Subcutaneous abdominal adipose tissue (tissue), 5 donors: ENCODE data around the gene AFDN.
A peak's percentile ranks its signal among the peaks of the same experiment; 100 is the strongest.

ENCODE experiments used
- H3K27ac ChIP-seq: one replicate; pipeline ENCODE4 v1.7.0; 2013; ENCODE audit warnings: low read depth, mild to moderate bottlenecking, inconsistent platforms, low read length, moderate library complexity
- H3K27me3 ChIP-seq, 5 donors: one replicate each; pipeline ENCODE4 v1.7.0; 2013; ENCODE audit warnings: low read length in 5 of 5, inconsistent platforms in 1 of 5; ENCODE audit not compliant: control insufficient read depth in 5 of 5, insufficient read depth in 4 of 5
- H3K36me3 ChIP-seq, 5 donors: one replicate each; pipeline ENCODE4 v1.7.0; 2013; ENCODE audit warnings: low read length in 5 of 5; ENCODE audit not compliant: control insufficient read depth in 5 of 5, insufficient read depth in 5 of 5
- H3K4me1 ChIP-seq, 5 donors: one replicate each; pipeline ENCODE4 v1.7.0; 2013; ENCODE audit warnings: low read length in 5 of 5, mild to moderate bottlenecking in 3 of 5, moderate library complexity in 1 of 5; ENCODE audit not compliant: control insufficient read depth in 5 of 5, insufficient read depth in 5 of 5
- H3K4me3 ChIP-seq, 5 donors: one replicate each; pipeline ENCODE4 v1.7.0; 2013; ENCODE audit warnings: low read length in 5 of 5, low read depth in 1 of 5
- H3K9ac ChIP-seq, 5 donors: one replicate each; pipeline ENCODE4 v1.7.0; 2013; ENCODE audit warnings: low read length in 5 of 5, mild to moderate bottlenecking in 4 of 5, moderate library complexity in 3 of 5
- H3K9me3 ChIP-seq, 5 donors: one replicate each; pipeline ENCODE4 v1.7.0; 2013; ENCODE audit warnings: low read length in 5 of 5; ENCODE audit not compliant: control insufficient read depth in 5 of 5
- donor health status: healthy.
- donor health status: healthy.
- donor health status: healthy.
- donor health status: healthy.
- donor health status: healthy.

The AFDN gene, protein sequence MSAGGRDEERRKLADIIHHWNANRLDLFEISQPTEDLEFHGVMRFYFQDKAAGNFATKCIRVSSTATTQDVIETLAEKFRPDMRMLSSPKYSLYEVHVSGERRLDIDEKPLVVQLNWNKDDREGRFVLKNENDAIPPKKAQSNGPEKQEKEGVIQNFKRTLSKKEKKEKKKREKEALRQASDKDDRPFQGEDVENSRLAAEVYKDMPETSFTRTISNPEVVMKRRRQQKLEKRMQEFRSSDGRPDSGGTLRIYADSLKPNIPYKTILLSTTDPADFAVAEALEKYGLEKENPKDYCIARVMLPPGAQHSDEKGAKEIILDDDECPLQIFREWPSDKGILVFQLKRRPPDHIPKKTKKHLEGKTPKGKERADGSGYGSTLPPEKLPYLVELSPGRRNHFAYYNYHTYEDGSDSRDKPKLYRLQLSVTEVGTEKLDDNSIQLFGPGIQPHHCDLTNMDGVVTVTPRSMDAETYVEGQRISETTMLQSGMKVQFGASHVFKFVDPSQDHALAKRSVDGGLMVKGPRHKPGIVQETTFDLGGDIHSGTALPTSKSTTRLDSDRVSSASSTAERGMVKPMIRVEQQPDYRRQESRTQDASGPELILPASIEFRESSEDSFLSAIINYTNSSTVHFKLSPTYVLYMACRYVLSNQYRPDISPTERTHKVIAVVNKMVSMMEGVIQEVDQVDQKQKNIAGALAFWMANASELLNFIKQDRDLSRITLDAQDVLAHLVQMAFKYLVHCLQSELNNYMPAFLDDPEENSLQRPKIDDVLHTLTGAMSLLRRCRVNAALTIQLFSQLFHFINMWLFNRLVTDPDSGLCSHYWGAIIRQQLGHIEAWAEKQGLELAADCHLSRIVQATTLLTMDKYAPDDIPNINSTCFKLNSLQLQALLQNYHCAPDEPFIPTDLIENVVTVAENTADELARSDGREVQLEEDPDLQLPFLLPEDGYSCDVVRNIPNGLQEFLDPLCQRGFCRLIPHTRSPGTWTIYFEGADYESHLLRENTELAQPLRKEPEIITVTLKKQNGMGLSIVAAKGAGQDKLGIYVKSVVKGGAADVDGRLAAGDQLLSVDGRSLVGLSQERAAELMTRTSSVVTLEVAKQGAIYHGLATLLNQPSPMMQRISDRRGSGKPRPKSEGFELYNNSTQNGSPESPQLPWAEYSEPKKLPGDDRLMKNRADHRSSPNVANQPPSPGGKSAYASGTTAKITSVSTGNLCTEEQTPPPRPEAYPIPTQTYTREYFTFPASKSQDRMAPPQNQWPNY (N-terminal part only)

DNA sequence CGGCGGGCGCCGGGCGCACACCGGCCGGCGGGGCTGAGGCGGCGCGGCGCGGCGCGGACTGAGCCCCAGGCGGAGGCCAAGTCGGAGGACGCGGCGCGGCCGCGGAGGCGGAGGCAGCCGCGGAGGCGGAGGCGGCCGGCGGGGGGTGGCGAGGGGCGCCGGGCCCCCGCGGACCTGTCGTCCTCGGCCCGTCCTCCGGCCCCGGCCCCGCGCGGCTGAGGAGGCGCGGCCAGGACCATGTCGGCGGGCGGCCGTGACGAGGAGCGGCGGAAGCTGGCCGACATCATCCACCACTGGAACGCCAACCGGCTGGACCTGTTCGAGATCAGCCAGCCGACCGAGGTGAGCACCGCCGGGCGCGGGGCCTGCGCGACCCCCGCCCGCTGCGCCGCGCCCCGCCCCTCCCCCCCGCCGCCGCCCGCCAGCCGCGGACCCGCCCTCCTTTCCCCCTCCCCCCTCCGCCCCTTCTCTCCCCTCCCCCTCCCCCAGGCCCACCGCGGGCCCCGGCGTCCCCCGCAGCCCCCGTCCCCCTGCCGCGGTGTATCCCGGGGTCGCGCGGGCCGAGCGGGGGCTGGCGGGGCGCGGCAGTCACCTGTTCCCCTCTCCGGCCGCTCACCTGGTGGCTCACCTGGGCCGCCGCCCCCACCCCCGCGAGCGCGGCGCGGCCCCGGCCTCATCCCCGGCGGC lies at the start of gene AFDN:
Gene AFDN (plus strand): TSS at position 16 of the 687 bp plus-strand sequence. CDS start 222 bp downstream, at position 238.
- Histone ChIP-seq H3K4me3 (peak within 1 kb of the TSS; percentile 77 to 91 (median 82)), H3K9me3 (no peaks in the 10 kb centered on the region), H3K27me3 (peaks cover 0 to 2% (median 0%) of the 10 kb centered on the region in 5 donors), H3K4me1 (peaks cover 0 to 28% (median 25%) of the 10 kb centered on the region in 5 donors), H3K9ac (peak within 1 kb of the TSS; percentile 43 to 77 (median 62)), H3K36me3 (no peaks in the 10 kb centered on the region), H3K27ac (peak within 1 kb of the TSS; percentile 81)

DNA sequence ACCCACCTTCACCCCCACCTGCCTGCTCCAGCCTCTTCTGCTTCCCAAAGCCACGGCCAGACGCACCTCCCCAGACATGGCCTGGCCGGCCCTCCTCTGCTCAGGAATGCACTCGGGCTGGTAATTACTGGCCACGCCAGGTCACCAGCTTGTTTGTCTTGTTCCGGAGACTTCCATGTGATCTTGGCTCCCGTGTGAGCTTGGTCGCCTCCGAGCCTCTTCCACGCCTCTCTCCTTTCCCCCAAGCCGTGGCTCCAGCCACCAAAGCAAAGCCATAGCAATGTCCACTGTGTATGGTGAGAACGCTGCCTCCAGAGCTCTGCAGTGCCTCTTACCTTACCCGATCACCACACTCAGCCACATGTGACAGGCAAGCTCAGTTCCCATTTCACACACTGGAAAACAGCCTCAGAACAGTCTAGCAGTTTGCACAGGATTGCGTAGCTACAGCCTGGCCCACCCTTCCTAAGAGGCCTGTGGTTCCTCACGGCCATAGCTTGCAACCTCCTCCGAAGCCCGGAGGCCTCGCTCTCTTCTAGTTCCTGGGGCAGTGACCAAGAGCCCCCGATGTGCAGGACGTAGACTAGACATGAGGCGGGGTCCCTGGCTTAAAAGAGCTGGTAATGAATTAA lies 48.1 kb upstream of the AFDN start:
- Histone ChIP-seq H3K27ac (no peak overlapping the region), H3K4me1 (no peaks in the 10 kb centered on the region), H3K9ac (no peak overlapping the region), H3K27me3 (peaks cover 0 to 3% (median 0%) of the 10 kb centered on the region in 5 donors), H3K36me3 (no peaks in the 10 kb centered on the region), H3K9me3 (no peaks in the 10 kb centered on the region), H3K4me3 (no peak overlapping the region)

DNA sequence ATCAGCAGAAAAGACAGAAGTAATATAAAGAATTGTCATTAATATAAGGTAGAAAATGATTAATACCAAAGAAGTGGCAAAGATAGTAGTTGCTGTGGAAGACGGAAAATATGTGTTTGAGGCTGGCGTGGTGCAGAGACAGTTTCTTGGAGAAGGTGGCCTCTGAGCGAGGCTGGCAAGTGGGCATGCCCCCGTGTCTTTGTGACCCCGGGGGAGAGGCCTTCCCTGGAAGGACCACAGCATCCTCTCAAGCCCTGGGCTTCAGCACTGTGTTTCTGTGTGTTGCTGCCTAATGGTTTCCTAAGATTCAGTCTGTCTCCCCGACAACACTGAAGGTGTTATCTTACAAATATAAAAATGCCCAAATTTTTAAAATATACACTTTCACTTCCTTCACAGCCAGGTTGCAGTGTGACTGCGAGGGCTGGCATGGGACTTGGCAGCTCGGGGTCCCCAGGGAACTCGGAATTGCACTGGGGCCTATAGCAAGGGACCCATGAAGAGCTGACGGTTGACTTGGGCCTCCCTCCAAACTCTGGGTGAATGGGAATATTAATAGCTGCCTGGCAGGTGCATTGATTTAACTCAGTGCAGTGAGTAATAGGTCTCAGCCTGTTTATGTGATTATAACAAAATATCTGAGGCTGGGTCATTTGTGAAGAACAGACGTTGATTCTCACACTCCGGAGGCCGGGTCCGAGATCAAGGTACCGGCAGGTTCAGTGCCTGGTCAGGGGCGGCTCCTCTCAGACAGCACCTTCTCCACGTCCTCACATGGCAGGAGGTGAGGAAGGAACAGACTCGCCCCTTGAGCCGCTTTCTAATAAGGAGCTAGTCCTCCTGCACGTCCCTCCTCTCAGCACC lies 47.4 kb upstream of the AFDN start:
- no peak overlapping the region for H3K9ac ChIP-seq
- H3K27ac ChIP-seq = no peak overlapping the region
- no peaks in the 10 kb centered on the region for H3K9me3 ChIP-seq
- H3K4me3 ChIP-seq = no peak overlapping the region
- no peaks in the 10 kb centered on the region for H3K36me3 ChIP-seq
- no peaks in the 10 kb centered on the region for H3K4me1 ChIP-seq
- peaks cover 0 to 3% (median 0%) of the 10 kb centered on the region in 5 donors for H3K27me3 ChIP-seq

DNA sequence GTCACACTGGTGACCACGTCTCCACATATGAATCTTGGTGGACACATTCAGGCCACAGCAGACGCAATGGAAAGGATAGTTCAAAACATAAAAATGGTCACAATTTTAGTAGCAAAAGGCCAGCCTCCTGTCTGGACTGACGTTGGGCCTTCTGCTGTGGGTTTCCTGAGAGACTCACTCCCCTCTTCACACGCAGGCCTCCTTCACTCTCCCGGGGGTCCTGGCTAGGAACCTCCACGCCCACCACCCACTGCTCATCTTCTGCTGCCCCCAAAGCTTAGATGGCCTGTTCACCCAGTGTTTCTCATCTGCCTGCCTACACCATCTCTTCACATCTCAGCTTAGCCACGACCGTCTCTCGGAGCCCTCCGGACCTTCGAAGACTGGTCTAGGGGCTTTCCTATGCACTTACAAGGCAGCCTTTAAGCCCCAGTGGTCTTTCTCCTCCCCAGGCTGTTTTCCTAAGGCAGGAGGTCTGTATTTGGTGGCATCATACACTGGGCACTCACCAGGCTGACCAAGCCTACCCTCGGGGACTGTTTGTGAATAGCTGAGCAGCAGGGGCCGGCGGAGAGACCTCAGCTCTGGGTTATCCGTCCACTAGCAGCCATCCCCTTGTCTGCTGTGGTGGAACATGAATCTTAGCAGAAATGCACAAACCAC lies 46.6 kb upstream of the AFDN start:
- Histone ChIP-seq H3K27me3 (peaks cover 0 to 3% (median 0%) of the 10 kb centered on the region in 5 donors), H3K27ac (no peak overlapping the region), H3K4me1 (no peaks in the 10 kb centered on the region), H3K36me3 (no peaks in the 10 kb centered on the region), H3K4me3 (no peak overlapping the region), H3K9ac (no peak overlapping the region), H3K9me3 (no peaks in the 10 kb centered on the region)

DNA sequence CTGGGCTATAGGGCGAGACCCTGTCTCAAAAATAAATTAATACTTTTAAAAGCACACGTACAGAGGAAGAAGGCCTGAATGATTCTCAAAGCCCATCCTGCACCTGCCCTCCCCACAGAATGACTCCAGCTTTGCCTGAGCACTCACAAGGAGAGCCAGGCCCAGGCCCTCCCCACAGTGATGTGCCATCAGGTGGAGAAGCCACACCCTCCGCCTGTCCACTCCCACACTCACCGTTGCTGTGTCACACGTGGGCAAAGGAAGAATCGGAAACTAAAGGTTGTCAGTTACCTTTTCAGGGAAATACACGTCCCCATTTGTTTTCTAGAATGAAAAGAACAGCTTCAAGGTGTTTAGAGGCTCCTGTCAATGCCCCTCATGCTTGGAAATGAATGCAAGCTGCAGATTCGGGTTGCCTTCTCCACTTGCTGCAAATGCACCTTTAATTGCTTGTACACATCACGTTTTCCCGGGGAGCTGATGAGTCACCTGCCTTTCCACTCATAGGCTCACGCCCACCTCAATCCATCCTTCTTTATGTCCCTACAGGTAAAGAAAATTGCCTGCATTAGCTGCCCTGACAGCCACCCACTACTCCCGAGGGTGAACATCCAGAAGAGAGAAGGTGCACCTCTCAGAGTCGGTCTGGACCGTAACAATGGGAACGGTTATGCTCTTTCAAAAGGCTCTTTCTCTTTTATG lies 45.5 kb upstream of the AFDN start:
- H3K36me3 ChIP-seq = no peaks in the 10 kb centered on the region
- peaks cover 0 to 3% (median 0%) of the 10 kb centered on the region in 5 donors for H3K27me3 ChIP-seq
- H3K9me3 ChIP-seq = no peaks in the 10 kb centered on the region

DNA sequence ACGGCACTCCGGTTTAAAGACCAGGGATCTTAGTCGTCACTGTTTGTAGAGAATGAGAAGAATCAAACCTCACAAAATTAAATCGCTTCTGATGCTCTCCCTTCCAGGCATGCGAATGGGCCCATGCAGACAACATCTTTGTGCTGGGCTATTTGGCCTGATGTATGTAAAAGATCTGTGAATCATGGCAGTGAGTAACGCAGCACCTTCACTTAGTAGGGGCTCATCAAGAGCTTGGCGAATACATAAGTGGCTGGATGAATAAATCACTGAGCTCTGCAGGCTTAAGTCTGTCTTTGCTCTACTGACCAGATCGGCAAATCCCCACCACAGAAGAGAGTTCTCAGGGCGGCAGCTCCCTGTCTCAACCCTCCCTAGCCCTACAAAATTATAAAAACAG lies 44.8 kb upstream of the AFDN start:
- peaks cover 0 to 2% (median 0%) of the 10 kb centered on the region in 5 donors for H3K27me3 ChIP-seq
- no peaks in the 10 kb centered on the region for H3K9me3 ChIP-seq
- H3K27ac ChIP-seq = no peak overlapping the region
- H3K4me1 ChIP-seq = peaks cover 0 to 2% (median 0%) of the 10 kb centered on the region in 5 donors
- H3K4me3 ChIP-seq = no peak overlapping the region
- H3K9ac ChIP-seq = no peak overlapping the region
- no peaks in the 10 kb centered on the region for H3K36me3 ChIP-seq

More for the DNA sequence above, 45.5 kb upstream of the AFDN start:
- Histone ChIP-seq H3K27ac (no peak overlapping the region), H3K9ac (no peak overlapping the region), H3K4me3 (no peak overlapping the region), H3K4me1 (no peaks in the 10 kb centered on the region)

DNA sequence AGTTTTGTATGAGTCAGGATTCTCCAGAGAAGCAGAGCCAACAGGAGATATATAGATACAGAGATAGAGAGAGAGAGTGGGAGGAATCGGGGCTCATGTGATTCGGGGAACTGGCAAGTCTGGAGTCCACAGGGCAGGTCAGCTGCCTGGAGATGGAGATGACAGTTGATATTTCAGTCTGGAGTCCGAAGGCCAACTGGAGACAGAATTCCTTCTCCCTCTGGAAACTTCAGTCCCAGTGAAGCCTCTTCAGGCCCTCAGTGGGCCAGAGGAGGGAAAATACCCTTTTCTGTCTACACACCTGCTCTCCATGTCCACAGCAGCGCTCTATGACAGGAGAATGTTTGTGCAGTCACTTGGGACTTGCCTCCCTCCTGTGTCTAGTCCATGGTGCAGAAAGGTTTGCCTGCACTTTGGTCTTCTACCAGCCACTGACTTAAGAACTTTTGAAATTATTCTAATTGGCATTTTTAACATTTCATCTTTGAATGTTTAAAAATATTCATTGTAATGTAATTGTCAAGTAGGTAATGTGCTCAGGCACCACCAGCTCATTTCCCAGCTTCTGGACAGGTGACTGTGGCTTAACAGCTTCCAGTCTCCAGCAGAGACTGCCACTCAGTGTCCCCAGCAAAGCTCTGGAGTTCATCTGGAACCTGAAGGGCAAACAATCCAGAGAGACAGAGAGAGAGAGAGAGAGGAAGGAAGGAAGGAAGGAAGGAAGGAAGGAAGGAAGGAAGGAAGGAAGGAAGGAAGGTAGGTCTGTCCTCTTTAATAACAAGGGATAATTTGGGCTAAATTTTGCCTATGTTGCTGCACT lies 43.8 kb upstream of the AFDN start:
- Histone ChIP-seq H3K9ac (no peak overlapping the region), H3K9me3 (no peaks in the 10 kb centered on the region), H3K27ac (no peak overlapping the region), H3K4me3 (no peak overlapping the region), H3K36me3 (peaks cover 0 to 3% (median 0%) of the 10 kb centered on the region in 5 donors), H3K4me1 (peaks cover 0 to 6% (median 0%) of the 10 kb centered on the region in 5 donors), H3K27me3 (peaks cover 0 to under 1% (median 0%) of the 10 kb centered on the region in 5 donors)
